Fibroblast of mammary gland (primary cell): Measurements from ENCODE around the gene OR2G6.
"Not testable (repeated sequence)": the region's sequence is repeated elsewhere in the genome, so short reads cannot be mapped to it uniquely, and the experiment has no call there.

Experiments
- DNase-seq: peaks from one replicate; pipeline ENCODE4 v3.0.0-alpha.2; 2010; ENCODE audit warnings: low read depth
- H3K4me3 ChIP-seq: 2 replicates; pipeline ENCODE4 v1.5.1; 2011; ENCODE audit warnings: low read depth, mild to moderate bottlenecking, low read length, moderate library complexity; ENCODE audit not compliant: control insufficient read depth
- TF ChIP-seq, protein P1 (sequence below): conservative IDR thresholded peaks from 2 replicates; pipeline ENCODE4 v1.5.1; 2011; ENCODE audit warnings: low read depth, low read length, inconsistent platforms; ENCODE audit not compliant: control insufficient read depth, insufficient read depth

OR2G6 gene

DNA sequence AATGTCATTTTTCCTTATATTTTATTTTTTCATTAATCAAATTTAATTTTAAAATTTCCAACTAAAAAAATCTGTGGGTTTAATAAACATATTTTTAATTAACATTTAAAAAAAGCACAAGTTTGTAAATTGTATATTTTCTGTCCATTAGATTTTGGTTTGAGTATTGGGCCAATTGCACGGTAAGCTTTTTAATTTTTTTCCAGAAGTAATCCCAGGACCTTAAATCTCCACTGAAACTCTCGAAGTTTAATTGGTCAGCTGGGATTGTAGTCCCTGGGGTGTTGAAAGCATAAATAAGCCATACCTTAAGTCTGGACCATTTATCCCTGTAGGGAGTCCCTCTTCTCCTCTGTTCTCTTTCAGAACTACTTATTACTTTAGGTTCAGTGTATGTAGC is at the start of gene OR2G6:
Gene OR2G6, plus strand, starts transcription at position 301 of the 400 bp plus-strand sequence. CDS start 13,574 bp downstream, outside the sequence.
- DNase-seq, H3K4me3 ChIP-seq: not testable (repeated sequence)

GRCh38 chr1:248459117-248459516 is 48.8 kb upstream of the OR2G6 start:
- not testable (repeated sequence) for H3K4me3 ChIP-seq, DNase-seq

DNA sequence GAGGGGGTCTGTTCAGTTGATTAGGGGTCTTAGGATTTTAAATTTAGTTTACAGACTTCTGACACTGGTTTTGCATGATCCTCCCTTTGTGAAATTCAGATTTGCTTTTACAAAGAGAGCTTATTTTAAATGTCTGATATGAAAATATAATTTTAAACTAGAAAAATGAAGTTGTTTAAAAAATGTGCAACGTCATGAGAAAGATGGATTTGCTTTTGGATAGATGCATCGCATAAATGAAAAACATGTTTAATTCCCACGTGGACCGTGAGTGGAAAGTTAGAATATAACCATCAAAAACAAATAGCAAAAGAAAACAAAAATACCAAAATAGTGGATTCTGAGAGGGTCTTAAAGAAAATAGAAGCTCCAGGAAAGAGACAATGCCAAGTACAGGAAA is 36.7 kb upstream of the OR2G6 start:
- TF ChIP-seq, protein P1, sequence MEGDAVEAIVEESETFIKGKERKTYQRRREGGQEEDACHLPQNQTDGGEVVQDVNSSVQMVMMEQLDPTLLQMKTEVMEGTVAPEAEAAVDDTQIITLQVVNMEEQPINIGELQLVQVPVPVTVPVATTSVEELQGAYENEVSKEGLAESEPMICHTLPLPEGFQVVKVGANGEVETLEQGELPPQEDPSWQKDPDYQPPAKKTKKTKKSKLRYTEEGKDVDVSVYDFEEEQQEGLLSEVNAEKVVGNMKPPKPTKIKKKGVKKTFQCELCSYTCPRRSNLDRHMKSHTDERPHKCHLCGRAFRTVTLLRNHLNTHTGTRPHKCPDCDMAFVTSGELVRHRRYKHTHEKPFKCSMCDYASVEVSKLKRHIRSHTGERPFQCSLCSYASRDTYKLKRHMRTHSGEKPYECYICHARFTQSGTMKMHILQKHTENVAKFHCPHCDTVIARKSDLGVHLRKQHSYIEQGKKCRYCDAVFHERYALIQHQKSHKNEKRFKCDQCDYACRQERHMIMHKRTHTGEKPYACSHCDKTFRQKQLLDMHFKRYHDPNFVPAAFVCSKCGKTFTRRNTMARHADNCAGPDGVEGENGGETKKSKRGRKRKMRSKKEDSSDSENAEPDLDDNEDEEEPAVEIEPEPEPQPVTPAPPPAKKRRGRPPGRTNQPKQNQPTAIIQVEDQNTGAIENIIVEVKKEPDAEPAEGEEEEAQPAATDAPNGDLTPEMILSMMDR = no peak
- DNase-seq = no peak
- no peak overlapping the region for H3K4me3 ChIP-seq

GRCh38 chr1:248472111-248472510 is 35.8 kb upstream of the OR2G6 start:
- not testable (repeated sequence) for DNase-seq, H3K4me3 ChIP-seq

DNA sequence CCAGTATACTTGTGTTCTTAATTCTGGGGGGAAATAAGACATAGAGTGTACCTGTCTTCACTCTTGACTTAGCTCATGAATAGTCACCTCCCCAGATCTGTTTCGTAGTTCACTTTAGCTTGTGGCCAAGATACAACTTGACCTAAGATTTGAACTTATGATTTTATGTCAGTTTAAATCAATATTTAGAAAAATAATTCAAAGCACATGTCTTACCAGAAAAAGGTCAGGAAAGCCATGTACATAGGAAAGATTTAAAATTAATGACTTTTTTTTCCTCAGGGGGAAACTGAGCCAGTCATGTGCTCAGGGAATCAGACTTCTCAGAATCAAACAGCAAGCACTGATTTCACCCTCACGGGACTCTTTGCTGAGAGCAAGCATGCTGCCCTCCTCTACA is 34.8 kb upstream of the OR2G6 start, which contains the start of gene OR2T3:
Gene OR2T3, plus strand, starts transcription at position 301 of the 400 bp plus-strand sequence. Its CDS starts 0 bp downstream, at position 301.
- not testable (repeated sequence) for DNase-seq, H3K4me3 ChIP-seq

DNA sequence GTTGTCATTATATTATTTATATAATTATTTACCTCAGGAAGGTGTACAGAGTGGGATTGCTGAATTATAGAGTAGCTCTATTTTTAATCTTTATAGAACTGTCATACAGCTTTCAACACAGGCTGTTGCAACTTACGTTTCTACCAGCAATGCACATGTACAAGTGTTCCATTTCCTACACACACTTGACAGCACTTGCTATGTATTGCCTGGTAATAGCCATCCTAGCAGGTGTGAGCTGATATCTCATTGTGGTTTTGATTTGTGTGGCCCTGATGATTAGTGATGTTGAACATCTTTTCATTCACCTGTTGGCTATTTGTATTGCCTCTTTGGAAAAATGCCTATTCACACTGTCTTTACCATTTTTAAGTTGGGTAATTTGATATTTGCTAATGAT is 32.2 kb upstream of the OR2G6 start:
- not testable (repeated sequence) for H3K4me3 ChIP-seq, DNase-seq

GRCh38 chr1:248481686-248482579 is 25.9 kb upstream of the OR2G6 start:
- H3K4me3 ChIP-seq, DNase-seq: not testable (repeated sequence)

- not testable (repeated sequence) for H3K4me3 ChIP-seq, DNase-seq
Observed at GRCh38 chr1:248488289-248488688, 19.6 kb upstream of the OR2G6 start, which contains the start of gene OR2T5. Gene OR2T5, plus strand, starts transcription at chr1:248488589. Its CDS starts 0 bp downstream, at chr1:248488589.

DNA sequence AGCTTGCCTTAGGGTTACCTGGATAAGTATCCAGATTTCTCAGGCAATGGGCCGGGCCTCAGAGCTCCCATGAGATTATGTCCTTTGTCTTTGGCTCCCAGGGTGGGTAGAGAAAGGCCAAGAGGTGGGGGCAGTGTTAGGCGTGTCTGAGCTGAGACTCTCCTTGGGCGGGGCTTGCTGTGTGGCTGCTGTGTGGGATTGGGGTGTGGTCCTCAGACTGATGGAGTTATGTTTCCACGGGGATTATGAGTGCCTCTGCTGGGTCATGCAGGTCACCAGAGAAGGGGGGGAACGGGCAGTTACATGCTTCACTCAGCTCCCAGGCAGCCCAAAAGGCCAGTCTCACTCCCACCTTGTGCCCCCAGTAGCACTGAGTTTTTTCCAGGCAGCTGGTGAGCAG is 11.2 kb upstream of the OR2G6 start:
- not testable (repeated sequence) for H3K4me3 ChIP-seq, DNase-seq

DNA sequence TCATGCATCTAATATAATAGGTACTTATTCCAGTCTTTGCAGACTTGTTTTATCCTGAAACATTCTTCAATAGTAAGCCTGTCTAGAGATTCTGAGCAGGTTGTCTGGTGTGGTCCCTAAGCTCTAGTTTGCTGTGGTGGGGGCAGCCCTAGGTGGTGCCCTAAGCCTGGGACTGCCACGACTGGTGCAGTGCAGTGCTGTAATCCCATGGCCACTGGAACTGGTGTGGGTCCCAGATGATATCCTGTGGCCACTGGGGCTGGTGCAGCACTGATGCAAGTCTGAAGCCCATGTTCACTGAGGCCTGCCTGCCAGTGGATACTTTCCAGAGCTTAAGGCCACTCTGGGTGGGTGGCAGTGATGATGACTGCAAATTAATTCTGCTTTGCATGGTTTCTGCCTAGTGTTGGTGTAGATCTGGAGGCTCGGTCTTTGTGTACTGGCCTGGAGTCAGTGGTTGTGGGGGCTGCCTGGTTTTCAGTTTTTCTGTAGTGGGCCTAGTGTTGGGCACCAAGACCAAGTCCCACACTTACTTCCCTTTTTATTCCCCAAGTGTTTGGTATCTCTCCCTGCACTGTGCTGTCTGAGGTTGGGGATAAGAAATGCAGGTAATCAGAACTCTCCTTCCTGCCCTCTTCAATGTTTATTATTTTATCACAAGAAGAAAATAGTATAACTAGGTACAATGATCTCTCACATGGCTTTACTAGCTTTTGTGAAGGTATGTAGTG is 7.4 kb upstream of the OR2G6 start:
- not testable (repeated sequence) for H3K4me3 ChIP-seq, DNase-seq

DNA sequence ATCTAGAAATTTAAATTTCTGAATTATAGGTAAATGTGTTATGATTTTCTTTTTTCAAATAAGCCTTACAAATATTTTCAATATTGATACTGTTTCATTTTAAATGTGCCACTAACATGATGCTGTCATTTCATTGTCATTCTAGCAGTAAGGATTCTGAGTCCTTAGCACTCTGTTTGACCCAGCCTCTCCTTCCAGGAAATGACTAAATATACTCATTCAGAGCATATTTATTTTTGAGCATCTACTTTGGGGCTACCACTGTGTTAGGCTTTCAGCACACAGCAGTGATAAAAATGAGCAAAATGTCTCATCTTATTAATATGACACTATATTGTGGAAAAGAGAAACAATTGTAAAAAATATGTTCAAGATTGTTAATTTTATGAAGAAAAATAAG is 2.3 kb downstream of the OR2G6 start:
- H3K4me3 ChIP-seq, DNase-seq: not testable (repeated sequence)

GRCh38 chr1:248521856-248522255 is 14.0 kb downstream of the OR2G6 start:
- H3K4me3 ChIP-seq = no peak overlapping the region
- DNase-seq = no peak
- TF ChIP-seq, protein P1 = no peak

DNA sequence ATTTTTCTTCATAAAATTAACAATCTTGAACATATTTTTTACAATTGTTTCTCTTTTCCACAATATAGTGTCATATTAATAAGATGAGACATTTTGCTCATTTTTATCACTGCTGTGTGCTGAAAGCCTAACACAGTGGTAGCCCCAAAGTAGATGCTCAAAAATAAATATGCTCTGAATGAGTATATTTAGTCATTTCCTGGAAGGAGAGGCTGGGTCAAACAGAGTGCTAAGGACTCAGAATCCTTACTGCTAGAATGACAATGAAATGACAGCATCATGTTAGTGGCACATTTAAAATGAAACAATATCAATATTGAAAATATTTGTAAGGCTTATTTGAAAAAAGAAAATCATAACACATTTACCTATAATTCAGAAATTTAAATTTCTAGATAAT is 29.6 kb downstream of the OR2G6 start:
- not testable (repeated sequence) for H3K4me3 ChIP-seq, DNase-seq

- not testable (repeated sequence) for DNase-seq, H3K4me3 ChIP-seq
Observed at GRCh38 chr1:248547383-248547782, 39.5 kb downstream of the OR2G6 start.

GRCh38 chr1:248551027-248551426 is 43.2 kb downstream of the OR2G6 start:
- not testable (repeated sequence) for DNase-seq, H3K4me3 ChIP-seq

GRCh38 chr1:248562672-248563071 is 54.8 kb downstream of the OR2G6 start, which contains the start of gene OR2T29:
Gene OR2T29, minus strand, starts transcription at chr1:248562772. Its CDS starts 3,281 bp downstream, at chr1:248559491.
- not testable (repeated sequence) for DNase-seq, H3K4me3 ChIP-seq
